Loucy (cell line): ENCODE data around the gene LRWD1.

Source experiments
- EZH2phosphoT487 ChIP-seq: fragments of 200-600 bp; IDR thresholded peaks from 2 replicates; pipeline ENCODE4 v1.6.1; 2018; ENCODE audit warnings: antibody characterized with exemption, mild to moderate bottlenecking, moderate library complexity, borderline replicate concordance
- TF ChIP-seq, protein P1 (sequence below): fragments of 200-600 bp; sonication (generic); conservative IDR thresholded peaks from 2 replicates; pipeline ENCODE4 v1.5.1; 2014; ENCODE audit warnings: mild to moderate bottlenecking, antibody characterized with exemption, low read length

DNA sequence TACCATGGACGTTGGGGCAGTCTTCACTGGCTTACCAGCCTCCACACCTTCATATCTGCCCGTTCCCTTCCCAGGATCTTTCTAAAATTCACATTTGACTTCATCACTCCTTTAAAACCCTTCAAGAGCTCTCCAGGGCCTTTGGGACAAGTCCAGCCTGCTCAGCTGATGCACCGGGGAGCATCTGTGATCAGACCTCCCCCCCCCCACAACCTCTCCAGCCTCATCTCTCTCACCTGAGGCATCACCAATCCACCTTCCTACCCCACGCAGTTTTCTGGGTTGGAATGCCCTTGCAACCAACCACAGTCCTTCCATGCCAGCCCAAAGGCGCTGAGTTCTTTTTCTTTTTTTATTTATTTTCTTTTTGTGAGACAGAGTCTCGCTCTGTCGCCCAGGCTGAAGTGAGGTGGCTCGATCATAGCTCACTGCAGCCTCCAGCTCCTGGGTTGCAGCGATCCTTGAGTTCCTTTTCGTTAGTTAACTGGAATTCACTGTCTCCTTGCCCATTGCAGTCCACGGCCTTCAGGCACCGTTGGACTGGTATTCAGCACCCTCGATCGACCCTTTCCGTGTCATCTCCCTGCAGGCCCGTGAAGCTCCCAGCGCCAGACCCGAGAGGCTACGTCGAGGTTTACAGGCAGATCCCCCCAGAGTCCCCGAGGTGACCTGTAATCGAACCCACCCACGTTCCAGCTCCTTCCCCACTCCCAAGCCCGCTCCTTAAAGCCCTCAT, 775 bp upstream of the LRWD1 start:
- TF ChIP-seq, protein P1, sequence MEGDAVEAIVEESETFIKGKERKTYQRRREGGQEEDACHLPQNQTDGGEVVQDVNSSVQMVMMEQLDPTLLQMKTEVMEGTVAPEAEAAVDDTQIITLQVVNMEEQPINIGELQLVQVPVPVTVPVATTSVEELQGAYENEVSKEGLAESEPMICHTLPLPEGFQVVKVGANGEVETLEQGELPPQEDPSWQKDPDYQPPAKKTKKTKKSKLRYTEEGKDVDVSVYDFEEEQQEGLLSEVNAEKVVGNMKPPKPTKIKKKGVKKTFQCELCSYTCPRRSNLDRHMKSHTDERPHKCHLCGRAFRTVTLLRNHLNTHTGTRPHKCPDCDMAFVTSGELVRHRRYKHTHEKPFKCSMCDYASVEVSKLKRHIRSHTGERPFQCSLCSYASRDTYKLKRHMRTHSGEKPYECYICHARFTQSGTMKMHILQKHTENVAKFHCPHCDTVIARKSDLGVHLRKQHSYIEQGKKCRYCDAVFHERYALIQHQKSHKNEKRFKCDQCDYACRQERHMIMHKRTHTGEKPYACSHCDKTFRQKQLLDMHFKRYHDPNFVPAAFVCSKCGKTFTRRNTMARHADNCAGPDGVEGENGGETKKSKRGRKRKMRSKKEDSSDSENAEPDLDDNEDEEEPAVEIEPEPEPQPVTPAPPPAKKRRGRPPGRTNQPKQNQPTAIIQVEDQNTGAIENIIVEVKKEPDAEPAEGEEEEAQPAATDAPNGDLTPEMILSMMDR: no peak
- TF ChIP-seq EZH2phosphoT487: no peak
